Neural cell (in vitro differentiated cells): ENCODE data around the gene SLC25A29.

Experiments
- CTCF ChIP-seq: fragments of 450-650 bp; IDR thresholded peaks from 2 replicates; pipeline ENCODE4 v1.5.1; 2014; ENCODE audit warnings: antibody characterized with exemption, mild to moderate bottlenecking, moderate library complexity; ENCODE audit not compliant: poor library complexity, severe bottlenecking
- EP300 ChIP-seq: fragments of 450-650 bp; conservative IDR thresholded peaks from 2 replicates; pipeline ENCODE4 v1.6.1; 2014; ENCODE audit warnings: antibody characterized with exemption, mild to moderate bottlenecking, moderate library complexity; ENCODE audit not compliant: poor library complexity, severe bottlenecking
- EZH2 ChIP-seq: fragments of 200-600, 300-800 bp; shearing (Covaris generic), sonication (generic); IDR thresholded peaks from 2 replicates; pipeline ENCODE4 v1.6.1; 2014; ENCODE audit warnings: antibody characterized with exemption, low read length, borderline replicate concordance, mild to moderate bottlenecking; ENCODE audit not compliant: insufficient read depth, poor library complexity, severe bottlenecking
- MXI1 ChIP-seq: fragments of 450-650 bp; conservative IDR thresholded peaks from 2 replicates; pipeline ENCODE4 v1.6.1; 2014; ENCODE audit warnings: antibody characterized with exemption, mild to moderate bottlenecking; ENCODE audit not compliant: poor library complexity, severe bottlenecking
- POLR2AphosphoS5 ChIP-seq: IDR thresholded peaks from 2 replicates; pipeline ENCODE4 v1.6.1; 2012
- RAD21 ChIP-seq: fragments of 450-650 bp; conservative IDR thresholded peaks from 2 replicates; pipeline ENCODE4 v1.6.1; 2014; ENCODE audit warnings: antibody characterized with exemption, mild to moderate bottlenecking, moderate library complexity
- SMC3 ChIP-seq: fragments of 450-650 bp; conservative IDR thresholded peaks from 2 replicates; pipeline ENCODE4 v1.6.1; 2014; ENCODE audit warnings: antibody characterized with exemption, mild to moderate bottlenecking, moderate library complexity; ENCODE audit not compliant: poor library complexity
- TAF1 ChIP-seq: IDR thresholded peaks from 2 replicates; pipeline ENCODE4 v1.6.1; 2012; ENCODE audit warnings: low read depth
- TF ChIP-seq, protein P1 (sequence below): IDR thresholded peaks from 2 replicates; pipeline ENCODE4 v1.6.1; 2012; ENCODE audit warnings: borderline replicate concordance

GRCh38 chr14:100306998-100307765 lies 938 bp upstream of the SLC25A29 start:
- TF ChIP-seq EP300 (no peak), RAD21 (no peak), CTCF (no peak), POLR2AphosphoS5 (peak; percentile 19), EZH2 (no peak), SMC3 (no peak), TAF1 (no peak), MXI1 (no peak)
- TF ChIP-seq, protein P1, sequence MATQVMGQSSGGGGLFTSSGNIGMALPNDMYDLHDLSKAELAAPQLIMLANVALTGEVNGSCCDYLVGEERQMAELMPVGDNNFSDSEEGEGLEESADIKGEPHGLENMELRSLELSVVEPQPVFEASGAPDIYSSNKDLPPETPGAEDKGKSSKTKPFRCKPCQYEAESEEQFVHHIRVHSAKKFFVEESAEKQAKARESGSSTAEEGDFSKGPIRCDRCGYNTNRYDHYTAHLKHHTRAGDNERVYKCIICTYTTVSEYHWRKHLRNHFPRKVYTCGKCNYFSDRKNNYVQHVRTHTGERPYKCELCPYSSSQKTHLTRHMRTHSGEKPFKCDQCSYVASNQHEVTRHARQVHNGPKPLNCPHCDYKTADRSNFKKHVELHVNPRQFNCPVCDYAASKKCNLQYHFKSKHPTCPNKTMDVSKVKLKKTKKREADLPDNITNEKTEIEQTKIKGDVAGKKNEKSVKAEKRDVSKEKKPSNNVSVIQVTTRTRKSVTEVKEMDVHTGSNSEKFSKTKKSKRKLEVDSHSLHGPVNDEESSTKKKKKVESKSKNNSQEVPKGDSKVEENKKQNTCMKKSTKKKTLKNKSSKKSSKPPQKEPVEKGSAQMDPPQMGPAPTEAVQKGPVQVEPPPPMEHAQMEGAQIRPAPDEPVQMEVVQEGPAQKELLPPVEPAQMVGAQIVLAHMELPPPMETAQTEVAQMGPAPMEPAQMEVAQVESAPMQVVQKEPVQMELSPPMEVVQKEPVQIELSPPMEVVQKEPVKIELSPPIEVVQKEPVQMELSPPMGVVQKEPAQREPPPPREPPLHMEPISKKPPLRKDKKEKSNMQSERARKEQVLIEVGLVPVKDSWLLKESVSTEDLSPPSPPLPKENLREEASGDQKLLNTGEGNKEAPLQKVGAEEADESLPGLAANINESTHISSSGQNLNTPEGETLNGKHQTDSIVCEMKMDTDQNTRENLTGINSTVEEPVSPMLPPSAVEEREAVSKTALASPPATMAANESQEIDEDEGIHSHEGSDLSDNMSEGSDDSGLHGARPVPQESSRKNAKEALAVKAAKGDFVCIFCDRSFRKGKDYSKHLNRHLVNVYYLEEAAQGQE: peak; percentile 31
